Measurements from ENCODE around the gene TMEM141. TPM values are rescaled to one million over a fixed set of nuclear protein-coding genes. Genes with fewer than 3 reads are reported as not detected.
"Not testable (repeated sequence)": the region's sequence is repeated elsewhere in the genome, so short reads cannot be mapped to it uniquely, and the experiment has no call there.

Gene TMEM141
- total and polyA plus RNA-seq, 5 experiments from 2014 or later = 34.2 to 51.6 (median 40.5) TPM

GRCh38 chr9:136793086-136793946 lies 2.2 kb downstream of the TMEM141 start:
- peak overlapping the region in 6 of 10 donors; percentile 5 to 77 (median 29) for H3K27ac Mint-ChIP-seq
- peaks cover 7 to 44% (median 38%) of the 10 kb centered on the region in 4 donors for H3K4me1 Mint-ChIP-seq
- H3K36me3 Mint-ChIP-seq = peaks cover 0 to 9% (median 3%) of the 10 kb centered on the region in 3 donors

GRCh38 chr9:136794281-136794999 lies 3.3 kb downstream of the TMEM141 start:
- peaks cover 7 to 44% (median 33%) of the 10 kb centered on the region in 4 donors for H3K4me1 Mint-ChIP-seq
- H3K36me3 Mint-ChIP-seq = peaks cover 0 to 9% (median 3%) of the 10 kb centered on the region in 3 donors
- POLR2A ChIA-PET = interaction anchor here (0.9 to 4.9 kb wide), 2 partner anchors 13 to 292 kb away, joined by 3 to 44 read pairs; partner anchors contain the start of genes MAN1B1 and RABL6
- no peak overlapping the region for H3K4me3 Mint-ChIP-seq
- ATAC-seq (no peak), DNase-seq (no peak)
- no peaks in the 10 kb centered on the region for H3K9me3 Mint-ChIP-seq
- H3K27me3 Mint-ChIP-seq = no peaks in the 10 kb centered on the region
- H3K27ac Mint-ChIP-seq = peak overlapping the region in 3 of 10 donors; percentile 17 to 67 (median 35)

More at GRCh38 chr9:136793086-136793946, 2.2 kb downstream of the TMEM141 start:
- ATAC-seq (no peak), DNase-seq (no peak)
- H3K9me3 Mint-ChIP-seq = no peaks in the 10 kb centered on the region
- no peaks in the 10 kb centered on the region for H3K27me3 Mint-ChIP-seq
- POLR2A ChIA-PET = interaction anchor here (0.9 to 4.9 kb wide), 3 partner anchors 8 to 294 kb away, joined by 3 to 44 read pairs (median 5); partner anchors contain the start of genes MAN1B1 and RABL6
- H3K4me3 Mint-ChIP-seq = peak overlapping the region in 4 of 10 donors; percentile 1 to 50 (median 18)

- Mint-ChIP-seq H3K27me3 (no peaks in the 10 kb centered on the region), H3K27ac (peak overlapping the region in 2 of 10 donors; percentile 55 to 79), H3K9me3 (no peaks in the 10 kb centered on the region), H3K4me3 (no peak overlapping the region), H3K36me3 (peaks cover 0 to 9% (median 3%) of the 10 kb centered on the region in 3 donors), H3K4me1 (peaks cover 7 to 44% (median 35%) of the 10 kb centered on the region in 4 donors)
- DNase-seq (no peak), ATAC-seq (no peak)
- POLR2A ChIA-PET = interaction anchor here (4.9 kb wide), 1 partner anchor 12 kb away, joined by 44 read pairs; the partner anchor contains the start of gene RABL6
Measured at GRCh38 chr9:136795000-136795348, 3.8 kb downstream of the TMEM141 start.

- POLR2A ChIA-PET = interaction anchor here (0.6 to 1.2 kb wide), 6 partner anchors 11 to 318 kb away, joined by 3 to 7 read pairs (median 4); partner anchors contain the start of genes CLIC3 and RABL6
- H3K27ac Mint-ChIP-seq = peak within 1 kb of the TSS in 9 of 10 donors; percentile 28 to 80 (median 64)
- H3K27me3 Mint-ChIP-seq = no peaks in the 10 kb centered on the region
- ATAC-seq = no peak
- H3K9me3 Mint-ChIP-seq = no peaks in the 10 kb centered on the region
- peaks cover 0 to 9% (median 3%) of the 10 kb centered on the region in 3 donors for H3K36me3 Mint-ChIP-seq
- H3K4me1 Mint-ChIP-seq = peaks cover 12 to 51% (median 38%) of the 10 kb centered on the region in 4 donors
- DNase-seq = no peak
- H3K4me3 Mint-ChIP-seq = peak within 1 kb of the TSS in 9 of 10 donors; percentile 12 to 48 (median 36)
Measured at GRCh38 chr9:136796238-136796774, 5.2 kb downstream of the TMEM141 start, which contains the start of gene CCDC183. CCDC183 (plus strand) TSS chr9:136796338; CDS start chr9:136796398, 60 bp downstream.

- H3K4me3 Mint-ChIP-seq = peak overlapping the region in 8 of 10 donors; percentile 0 to 48 (median 28)
- H3K9me3 Mint-ChIP-seq, DNase-seq, H3K36me3 Mint-ChIP-seq, H3K27me3 Mint-ChIP-seq, ATAC-seq: not testable (repeated sequence)
- peaks cover 12 to 52% (median 38%) of the 10 kb centered on the region in 4 donors for H3K4me1 Mint-ChIP-seq
- POLR2A ChIA-PET = interaction anchor here (1.1 to 1.2 kb wide), 2 partner anchors 11 to 199 kb away, joined by 4 to 7 read pairs; partner anchors contain the start of genes CLIC3 and RABL6
- peak overlapping the region in 3 of 10 donors; percentile 9 to 72 (median 64) for H3K27ac Mint-ChIP-seq
Measured at GRCh38 chr9:136796775-136797347, 5.7 kb downstream of the TMEM141 start.

DNA sequence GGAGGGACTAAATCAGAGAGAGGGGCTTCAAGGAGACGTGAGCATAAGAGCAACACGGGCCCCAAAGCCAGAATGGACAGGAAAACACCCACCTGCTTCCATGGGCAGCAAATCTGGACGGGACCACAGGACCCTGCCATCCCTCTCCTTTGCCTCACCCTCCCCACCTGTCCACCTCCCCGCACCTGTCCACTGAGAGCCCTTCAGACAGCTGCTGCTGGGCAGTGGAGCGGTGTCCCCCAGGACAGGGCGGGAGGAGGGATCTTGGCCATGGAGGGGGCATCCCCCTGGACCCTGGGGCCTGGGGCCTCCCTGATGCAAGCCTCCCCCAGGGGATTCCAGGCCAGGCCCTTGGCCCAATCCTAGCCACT lies 7.5 kb downstream of the TMEM141 start:
- peaks cover 10 to 40% (median 32%) of the 10 kb centered on the region in 4 donors for H3K4me1 Mint-ChIP-seq
- H3K4me3 Mint-ChIP-seq = peak overlapping the region in 6 of 10 donors; percentile 12 to 79 (median 24)
- ATAC-seq (no peak), DNase-seq (no peak)
- H3K9me3 Mint-ChIP-seq = no peaks in the 10 kb centered on the region
- H3K27ac Mint-ChIP-seq = peak overlapping the region in 1 of 10 donors; percentile 4
- POLR2A ChIA-PET = interaction anchor here (1.3 to 2.8 kb wide), 3 partner anchors 8 to 228 kb away, joined by 3 to 19 read pairs (median 13); partner anchors contain the start of genes RABL6 and TMEM141
- peaks cover 0 to 2% (median 0%) of the 10 kb centered on the region in 5 donors for H3K27me3 Mint-ChIP-seq
- peaks cover 0 to under 1% (median 0%) of the 10 kb centered on the region in 3 donors for H3K36me3 Mint-ChIP-seq

- ATAC-seq (no peak), DNase-seq (no peak)
- H3K9me3 Mint-ChIP-seq = no peaks in the 10 kb centered on the region
- H3K27ac Mint-ChIP-seq = peak overlapping the region in 1 of 10 donors; percentile 4
- H3K4me3 Mint-ChIP-seq = peak overlapping the region; percentile 33 to 93 (median 85)
- peaks cover 14 to 46% (median 34%) of the 10 kb centered on the region in 4 donors for H3K4me1 Mint-ChIP-seq
- H3K36me3 Mint-ChIP-seq = no peaks in the 10 kb centered on the region
- POLR2A ChIA-PET = interaction anchor here (1.0 to 2.8 kb wide), 7 partner anchors 8 to 194 kb away, joined by 3 to 19 read pairs (median 3); partner anchors contain the start of genes PAXX, RABL6 and TMEM141
- peaks cover 0 to 2% (median 0%) of the 10 kb centered on the region in 5 donors for H3K27me3 Mint-ChIP-seq
Measured at GRCh38 chr9:136799079-136799853, 8.1 kb downstream of the TMEM141 start.

DNA sequence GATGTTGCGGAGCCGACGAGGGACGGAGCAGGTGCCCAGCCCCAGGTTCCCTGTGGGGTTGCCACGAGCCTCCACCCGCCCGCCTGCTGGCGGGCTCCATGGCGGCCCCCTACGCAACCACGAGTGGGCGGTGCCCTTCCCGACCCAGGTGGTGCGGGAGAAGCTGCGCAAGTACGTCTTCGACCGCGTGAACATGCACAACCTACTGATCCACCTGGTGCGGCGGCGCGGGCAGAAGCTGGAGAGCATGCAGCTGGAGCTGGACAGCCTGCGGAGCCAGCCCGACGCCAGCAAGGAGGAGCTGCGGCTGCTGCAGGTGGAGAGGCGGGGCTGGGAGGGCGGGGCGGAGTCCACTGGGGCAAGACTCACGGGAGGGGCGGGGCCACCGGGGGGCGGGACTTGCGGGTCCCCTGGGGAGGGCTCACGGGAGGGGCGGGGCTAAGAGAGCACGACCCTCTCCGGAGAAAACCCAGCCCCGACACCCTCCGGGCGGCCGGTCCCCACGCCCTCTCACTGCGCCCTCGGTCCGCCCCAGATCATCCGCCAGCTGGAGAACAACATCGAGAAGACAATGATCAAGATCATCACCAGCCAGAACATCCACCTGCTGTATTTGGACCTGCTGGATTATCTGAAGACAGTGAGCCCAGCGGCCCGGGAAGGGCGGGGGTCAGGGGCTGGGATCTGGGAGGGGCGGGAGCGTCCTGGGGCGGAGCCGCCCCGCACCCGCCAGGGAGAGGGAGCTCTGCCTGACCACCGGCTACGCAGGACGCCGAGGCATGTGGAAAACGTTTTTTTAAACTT lies 8.9 kb downstream of the TMEM141 start:
- peak; percentile 63 to 97 (median 85) for DNase-seq
- Mint-ChIP-seq H3K9me3 (no peaks in the 10 kb centered on the region), H3K4me3 (peak overlapping the region; percentile 79 to 93 (median 90)), H3K4me1 (peaks cover 14 to 46% (median 34%) of the 10 kb centered on the region in 4 donors), H3K36me3 (no peaks in the 10 kb centered on the region), H3K27ac (peak overlapping the region in 7 of 10 donors; percentile 78 to 91 (median 83)), H3K27me3 (peaks cover 0 to 2% (median 0%) of the 10 kb centered on the region in 5 donors)
- POLR2A ChIA-PET = interaction anchor here (1.0 to 2.8 kb wide), 12 partner anchors 7 to 235 kb away, joined by 3 to 19 read pairs (median 4); partner anchors contain the start of genes FBXW5, PAXX, RABL6 and TMEM141
- peak; percentile 73 to 74 for ATAC-seq

DNA sequence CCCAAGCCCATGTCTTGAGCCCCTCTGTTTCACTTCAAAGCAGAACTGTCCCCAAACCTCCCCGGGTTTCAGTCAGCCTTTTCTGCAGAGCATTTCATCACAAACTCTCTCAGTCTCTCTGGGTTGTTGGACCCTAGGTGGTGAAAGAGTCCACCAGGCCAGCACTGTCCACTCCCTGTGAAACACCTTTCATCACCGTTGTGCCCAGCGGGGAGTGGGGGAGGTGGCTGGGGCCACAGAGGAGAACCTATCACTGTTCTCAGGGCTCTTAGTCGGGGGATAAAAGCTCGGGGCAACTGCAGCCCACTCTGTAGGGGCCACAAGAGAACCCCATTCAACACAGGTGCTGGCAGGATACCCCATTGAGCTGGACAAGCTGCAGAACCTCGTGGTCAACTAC lies 11.2 kb downstream of the TMEM141 start:
- no peak for DNase-seq
- POLR2A ChIA-PET = interaction anchor here (0.6 to 2.7 kb wide), 6 partner anchors 9 to 282 kb away, joined by 3 to 7 read pairs (median 4); partner anchors contain the start of gene FBXW5

DNA sequence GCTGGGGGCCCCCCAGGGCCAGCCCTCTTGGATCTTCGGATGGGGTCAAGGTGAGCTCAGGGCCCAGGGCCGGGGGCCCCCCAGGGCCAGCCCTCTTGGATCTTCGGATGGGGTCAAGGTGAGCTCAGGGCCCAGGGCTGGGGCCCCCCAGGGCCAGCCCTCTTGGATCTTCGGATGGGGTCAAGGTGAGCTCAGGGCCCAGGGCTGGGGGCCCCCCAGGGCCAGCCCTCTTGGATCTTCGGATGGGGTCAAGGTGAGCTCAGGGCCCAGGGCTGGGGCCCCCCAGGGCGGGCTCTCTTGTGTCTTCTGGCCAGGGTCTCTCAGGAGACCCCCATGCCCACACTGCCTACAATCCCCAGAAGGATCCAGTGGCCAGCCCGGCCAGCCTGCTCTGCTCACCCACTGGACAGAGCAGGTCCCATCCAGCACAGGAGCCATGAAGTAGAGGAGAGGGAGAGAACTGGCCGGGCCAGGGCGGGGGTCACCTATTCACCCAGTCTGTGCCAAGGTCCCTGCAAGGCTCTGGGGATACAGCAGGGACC lies 11.9 kb downstream of the TMEM141 start:
- not testable (repeated sequence) for DNase-seq, ATAC-seq, H3K36me3 Mint-ChIP-seq, H3K9me3 Mint-ChIP-seq, H3K4me3 Mint-ChIP-seq, H3K27me3 Mint-ChIP-seq
- POLR2A ChIA-PET = interaction anchor here (2.7 kb wide), 1 partner anchor 141 kb away, joined by 7 read pairs; the partner anchor contains the start of gene FBXW5
- H3K4me1 Mint-ChIP-seq = peaks cover 12 to 48% (median 27%) of the 10 kb centered on the region in 4 donors
- H3K27ac Mint-ChIP-seq = peak overlapping the region in 1 of 10 donors; percentile 75

More for the DNA sequence above, 11.2 kb downstream of the TMEM141 start:
- no peaks in the 10 kb centered on the region for H3K9me3 Mint-ChIP-seq
- H3K36me3 Mint-ChIP-seq = no peaks in the 10 kb centered on the region
- peaks cover 0 to 2% (median 0%) of the 10 kb centered on the region in 5 donors for H3K27me3 Mint-ChIP-seq
- H3K27ac Mint-ChIP-seq = peak overlapping the region in 2 of 10 donors; percentile 37 to 46
- H3K4me1 Mint-ChIP-seq = peaks cover 12 to 47% (median 30%) of the 10 kb centered on the region in 4 donors
- H3K4me3 Mint-ChIP-seq = no peak overlapping the region
- no peak for ATAC-seq

Measured in naive thymus-derived CD8-positive, alpha-beta T cell (primary cell).